Activated CD8-positive, alpha-beta T cell treated with anti-CD3 and anti-CD28 coated beads, Interleukin-2, amount 10 ng/mL, durations not matched to agents 7 days and 5 days (primary cell): ENCODE results near the gene SEMA4D. TPM values are rescaled to one million over a fixed set of nuclear protein-coding genes. Genes with fewer than 3 reads are reported as not detected.
"Not testable (repeated sequence)": the region's sequence is repeated elsewhere in the genome, so short reads cannot be mapped to it uniquely, and the experiment has no call there.

ENCODE experiments used
- ATAC-seq: fragments of 150-1000 bp; cut with Tn5 transposase; one replicate; pipeline ENCODE4 v1.10.0; 2021; ENCODE audit warnings: moderate library complexity
- CTCF ChIA-PET: fragments of 350-600 bp; sonication (Branson Sonifier 250); formaldehyde crosslinking; loops from one replicate; lab custom pipeline; 2021; ENCODE audit warnings: antibody characterized with exemption; lab: Charles Lee
- POLR2A ChIA-PET: fragments of 350-600 bp; sonication (Branson Sonifier 250); formaldehyde crosslinking; loops from one replicate; lab custom pipeline; 2021; ENCODE audit warnings: antibody characterized with exemption; lab: Charles Lee
- DNase-seq: peaks from one replicate; pipeline ENCODE4 v3.0.0-alpha.2; 2020
- H3K27ac Mint-ChIP-seq: one replicate; pipeline ENCODE4 v1.8.0; 2021; ENCODE audit warnings: mild to moderate bottlenecking, mixed read lengths
- H3K27me3 Mint-ChIP-seq: one replicate; pipeline ENCODE4 v1.8.0; 2021; ENCODE audit warnings: low read depth, mixed read lengths
- H3K36me3 Mint-ChIP-seq: one replicate; pipeline ENCODE4 v1.8.0; 2021; ENCODE audit warnings: low read depth, mixed read lengths
- H3K4me1 Mint-ChIP-seq: one replicate; pipeline ENCODE4 v1.8.0; 2021; ENCODE audit warnings: low read depth, mixed read lengths
- H3K4me3 Mint-ChIP-seq: one replicate; pipeline ENCODE4 v1.8.0; 2021; ENCODE audit warnings: mild to moderate bottlenecking, mixed read lengths
- H3K9me3 Mint-ChIP-seq: one replicate; pipeline ENCODE4 v1.8.0; 2022; ENCODE audit warnings: mixed read lengths; ENCODE audit not compliant: insufficient read depth
- total RNA-seq, 2 experiments: library from RNA; stranded (reverse); gene quantifications; one replicate each; pipeline ENCODE4 v1.2.3, GENCODE V29; 2021

SEMA4D gene
- total RNA-seq, 2 experiments from 2014 or later = 314 to 321 TPM

- H3K36me3 Mint-ChIP-seq = peaks cover 82% of the 10 kb centered on the region
- H3K9me3 Mint-ChIP-seq = no peaks in the 10 kb centered on the region
- peak overlapping the region; percentile 96 for H3K27ac Mint-ChIP-seq
- ATAC-seq = no peak
- ChIA-PET CTCF (interaction anchor here (0.6 to 5.2 kb wide), 12 partner anchors 8 to 66 kb away, joined by 3 to 40 read pairs (median 3); no protein-coding TSS in a partner anchor), POLR2A (interaction anchor here (1.0 to 2.5 kb wide), 10 partner anchors 8 to 67 kb away, joined by 3 to 12 read pairs (median 4); no protein-coding TSS in a partner anchor)
- peaks cover 92% of the 10 kb centered on the region for H3K4me1 Mint-ChIP-seq
- peak overlapping the region; percentile 69 for H3K4me3 Mint-ChIP-seq
- no peaks in the 10 kb centered on the region for H3K27me3 Mint-ChIP-seq
- DNase-seq = no peak
Measured at GRCh38 chr9:89482056-89482851, 15.7 kb downstream of the SEMA4D start.

- Mint-ChIP-seq H3K9me3 (no peaks in the 10 kb centered on the region), H3K4me3 (peak overlapping the region; percentile 69), H3K27me3 (no peaks in the 10 kb centered on the region), H3K27ac (peak overlapping the region; percentile 96), H3K4me1 (peaks cover 93% of the 10 kb centered on the region), H3K36me3 (peaks cover 84% of the 10 kb centered on the region)
- ChIA-PET POLR2A (interaction anchor here (0.7 to 2.5 kb wide), 9 partner anchors 8 to 67 kb away, joined by 3 to 10 read pairs (median 3); no protein-coding TSS in a partner anchor), CTCF (interaction anchor here (0.7 to 5.2 kb wide), 11 partner anchors 9 to 67 kb away, joined by 3 to 40 read pairs (median 3); no protein-coding TSS in a partner anchor)
- DNase-seq (peak; percentile 74), ATAC-seq (peak; percentile 18)
Measured at GRCh38 chr9:89481538-89481915, 16.4 kb downstream of the SEMA4D start.

GRCh38 chr9:89480825-89481537 lies 16.9 kb downstream of the SEMA4D start:
- POLR2A ChIA-PET = interaction anchor here (0.7 to 2.5 kb wide), 8 partner anchors 9 to 68 kb away, joined by 3 to 10 read pairs (median 4); no protein-coding TSS in a partner anchor
- Mint-ChIP-seq H3K27ac (peak overlapping the region; percentile 96), H3K36me3 (peaks cover 86% of the 10 kb centered on the region), H3K27me3 (no peaks in the 10 kb centered on the region), H3K9me3 (no peaks in the 10 kb centered on the region), H3K4me3 (peak overlapping the region; percentile 69), H3K4me1 (peaks cover 93% of the 10 kb centered on the region)
- ATAC-seq (no peak), DNase-seq (peak; percentile 64)
- CTCF ChIA-PET = interaction anchor here (1.0 to 5.2 kb wide), 8 partner anchors 9 to 68 kb away, joined by 3 to 40 read pairs (median 4); no protein-coding TSS in a partner anchor

GRCh38 chr9:89480372-89480771 lies 17.5 kb downstream of the SEMA4D start:
- H3K4me3 Mint-ChIP-seq, ATAC-seq, H3K27ac Mint-ChIP-seq, DNase-seq, H3K27me3 Mint-ChIP-seq, H3K9me3 Mint-ChIP-seq: not testable (repeated sequence)
- ChIA-PET CTCF (interaction anchor here (2.3 to 5.2 kb wide), 2 partner anchors 68 to 69 kb away, joined by 15 to 40 read pairs; no protein-coding TSS in a partner anchor), POLR2A (interaction anchor here (1.5 to 3.2 kb wide), 5 partner anchors 10 to 69 kb away, joined by 3 to 20 read pairs (median 14); no protein-coding TSS in a partner anchor)
- H3K4me1 Mint-ChIP-seq = peaks cover 95% of the 10 kb centered on the region
- H3K36me3 Mint-ChIP-seq = peaks cover 89% of the 10 kb centered on the region

- ChIA-PET POLR2A (interaction anchor here (1.0 to 3.2 kb wide), 16 partner anchors 10 to 70 kb away, joined by 3 to 20 read pairs (median 8); no protein-coding TSS in a partner anchor), CTCF (interaction anchor here (2.3 kb wide), 1 partner anchor 69 kb away, joined by 15 read pairs; no protein-coding TSS in a partner anchor)
- Mint-ChIP-seq H3K4me3 (peak overlapping the region; percentile 71), H3K4me1 (peaks cover 92% of the 10 kb centered on the region), H3K36me3 (peaks cover 85% of the 10 kb centered on the region), H3K27ac (peak overlapping the region; percentile 91)
- not testable (repeated sequence) for H3K9me3 Mint-ChIP-seq, H3K27me3 Mint-ChIP-seq, DNase-seq, ATAC-seq
Measured at GRCh38 chr9:89479669-89480011, 18.3 kb downstream of the SEMA4D start.

- peak; percentile 7 for ATAC-seq
- H3K27ac Mint-ChIP-seq = peak overlapping the region; percentile 91
- H3K36me3 Mint-ChIP-seq = peaks cover 85% of the 10 kb centered on the region
Measured at GRCh38 chr9:89478821-89479668, 18.9 kb downstream of the SEMA4D start.

GRCh38 chr9:89477811-89478630 lies 19.9 kb downstream of the SEMA4D start:
- DNase-seq (peak; percentile 67), ATAC-seq (peak; percentile 57)
- peak overlapping the region; percentile 71 for H3K4me3 Mint-ChIP-seq
- H3K4me1 Mint-ChIP-seq = peaks cover 91% of the 10 kb centered on the region
- POLR2A ChIA-PET = interaction anchor here (0.6 to 3.2 kb wide), 21 partner anchors 9 to 72 kb away, joined by 3 to 20 read pairs (median 7); no protein-coding TSS in a partner anchor
- H3K27me3 Mint-ChIP-seq = no peaks in the 10 kb centered on the region
- CTCF ChIA-PET = interaction anchor here (0.7 to 2.3 kb wide), 8 partner anchors 11 to 97 kb away, joined by 3 to 15 read pairs (median 3); no protein-coding TSS in a partner anchor
- peaks cover 89% of the 10 kb centered on the region for H3K36me3 Mint-ChIP-seq
- H3K9me3 Mint-ChIP-seq = no peaks in the 10 kb centered on the region
- H3K27ac Mint-ChIP-seq = peak overlapping the region; percentile 91

More at GRCh38 chr9:89478821-89479668, 18.9 kb downstream of the SEMA4D start:
- Mint-ChIP-seq H3K4me1 (peaks cover 92% of the 10 kb centered on the region), H3K4me3 (peak overlapping the region; percentile 71), H3K27me3 (no peaks in the 10 kb centered on the region), H3K9me3 (no peaks in the 10 kb centered on the region)
- POLR2A ChIA-PET = interaction anchor here (0.6 to 3.2 kb wide), 21 partner anchors 10 to 70 kb away, joined by 3 to 20 read pairs (median 7); no protein-coding TSS in a partner anchor
- CTCF ChIA-PET = interaction anchor here (0.7 to 2.3 kb wide), 5 partner anchors 11 to 96 kb away, joined by 3 to 15 read pairs (median 3); no protein-coding TSS in a partner anchor
- DNase-seq = no peak

GRCh38 chr9:89477384-89477783 lies 20.5 kb downstream of the SEMA4D start:
- no peaks in the 10 kb centered on the region for H3K27me3 Mint-ChIP-seq
- no peaks in the 10 kb centered on the region for H3K9me3 Mint-ChIP-seq
- H3K27ac Mint-ChIP-seq = peak overlapping the region; percentile 91
- H3K4me1 Mint-ChIP-seq = peaks cover 90% of the 10 kb centered on the region
- peak overlapping the region; percentile 71 for H3K4me3 Mint-ChIP-seq
- CTCF ChIA-PET = interaction anchor here (0.7 to 1.2 kb wide), 3 partner anchors 10 to 71 kb away, joined by 3 to 4 read pairs (median 3); no protein-coding TSS in a partner anchor
- ATAC-seq (peak; percentile 16), DNase-seq (no peak)
- POLR2A ChIA-PET = interaction anchor here (0.6 to 3.2 kb wide), 7 partner anchors 10 to 71 kb away, joined by 3 to 16 read pairs (median 9); no protein-coding TSS in a partner anchor
- H3K36me3 Mint-ChIP-seq = peaks cover 89% of the 10 kb centered on the region

- Mint-ChIP-seq H3K27me3 (no peaks in the 10 kb centered on the region), H3K36me3 (peaks cover 87% of the 10 kb centered on the region), H3K27ac (peak overlapping the region; percentile 91), H3K4me1 (peaks cover 88% of the 10 kb centered on the region), H3K4me3 (peak overlapping the region; percentile 71), H3K9me3 (no peaks in the 10 kb centered on the region)
- POLR2A ChIA-PET = no interaction called here
- DNase-seq = no peak
- CTCF ChIA-PET = interaction anchor here (3.2 kb wide), 1 partner anchor 72 kb away, joined by 17 read pairs; no protein-coding TSS in a partner anchor
- no peak for ATAC-seq
Measured at GRCh38 chr9:89476546-89476945, 21.4 kb downstream of the SEMA4D start.
